Measurements from ENCODE around the gene CAPZB. TPM values are rescaled to one million over a fixed set of nuclear protein-coding genes. Genes with fewer than 3 reads are reported as not detected.

Gene CAPZB
- total RNA-seq, 1 donor from 2014 or later, result 93.6 TPM

GRCh38 chr1:19423130-19423529 is 62.2 kb downstream of the CAPZB start:
- H3K27me3 ChIP-seq (ENCODE audit: control insufficient read depth, insufficient read depth, low read length), result no peaks in the 10 kb centered on the region
- H3K4me3 ChIP-seq (ENCODE audit: low read depth, low read length), result no peak overlapping the region
- TF ChIP-seq CTCF (IDR thresholded peaks at IDR 0.05; ENCODE audit: insufficient read depth, low read length, poor library complexity, severe bottlenecking), result no peak
- no peaks in the 10 kb centered on the region for H3K36me3 ChIP-seq (ENCODE audit: control insufficient read depth, insufficient read depth, low read length)
- DNase-seq (ENCODE audit: low read depth), result no peak

- no peaks in the 10 kb centered on the region for H3K27me3 ChIP-seq (ENCODE audit: control insufficient read depth, insufficient read depth, low read length)
- no peak overlapping the region for H3K4me3 ChIP-seq (ENCODE audit: low read depth, low read length)
- no peaks in the 10 kb centered on the region for H3K36me3 ChIP-seq (ENCODE audit: control insufficient read depth, insufficient read depth, low read length)
- TF ChIP-seq CTCF (IDR thresholded peaks at IDR 0.05; ENCODE audit: insufficient read depth, low read length, poor library complexity, severe bottlenecking), result no peak
- DNase-seq (ENCODE audit: low read depth), result no peak
Observed at GRCh38 chr1:19421365-19421764, 64.0 kb downstream of the CAPZB start.

GRCh38 chr1:19420606-19421005 is 64.7 kb downstream of the CAPZB start:
- TF ChIP-seq CTCF (IDR thresholded peaks at IDR 0.05; ENCODE audit: insufficient read depth, low read length, poor library complexity, severe bottlenecking), result no peak
- H3K4me3 ChIP-seq (ENCODE audit: low read depth, low read length), result no peak overlapping the region
- H3K27me3 ChIP-seq (ENCODE audit: control insufficient read depth, insufficient read depth, low read length), result no peaks in the 10 kb centered on the region
- no peak for DNase-seq (ENCODE audit: low read depth)
- H3K36me3 ChIP-seq (ENCODE audit: control insufficient read depth, insufficient read depth, low read length), result no peaks in the 10 kb centered on the region

- Histone ChIP-seq H3K36me3 (ENCODE audit: control insufficient read depth, insufficient read depth, low read length) (no peaks in the 10 kb centered on the region), H3K4me3 (ENCODE audit: low read depth, low read length) (no peak overlapping the region), H3K27me3 (ENCODE audit: control insufficient read depth, insufficient read depth, low read length) (no peaks in the 10 kb centered on the region)
- TF ChIP-seq CTCF (IDR thresholded peaks at IDR 0.05; ENCODE audit: insufficient read depth, low read length, poor library complexity, severe bottlenecking), result no peak
- no peak for DNase-seq (ENCODE audit: low read depth)
Observed at GRCh38 chr1:19419691-19420090, 65.6 kb downstream of the CAPZB start.

GRCh38 chr1:19418503-19418971 is 66.8 kb downstream of the CAPZB start:
- TF ChIP-seq CTCF (IDR thresholded peaks at IDR 0.05; ENCODE audit: insufficient read depth, low read length, poor library complexity, severe bottlenecking), result no peak
- no peaks in the 10 kb centered on the region for H3K27me3 ChIP-seq (ENCODE audit: control insufficient read depth, insufficient read depth, low read length)
- no peak for DNase-seq (ENCODE audit: low read depth)
- no peak overlapping the region for H3K4me3 ChIP-seq (ENCODE audit: low read depth, low read length)
- H3K36me3 ChIP-seq (ENCODE audit: control insufficient read depth, insufficient read depth, low read length), result no peaks in the 10 kb centered on the region

GRCh38 chr1:19416921-19417470 is 68.3 kb downstream of the CAPZB start:
- TF ChIP-seq CTCF (IDR thresholded peaks at IDR 0.05; ENCODE audit: insufficient read depth, low read length, poor library complexity, severe bottlenecking), result no peak
- Histone ChIP-seq H3K27me3 (ENCODE audit: control insufficient read depth, insufficient read depth, low read length) (no peaks in the 10 kb centered on the region), H3K36me3 (ENCODE audit: control insufficient read depth, insufficient read depth, low read length) (no peaks in the 10 kb centered on the region), H3K4me3 (ENCODE audit: low read depth, low read length) (no peak overlapping the region)
- DNase-seq (ENCODE audit: low read depth), result no peak
